ENCODE measurements around the gene PAM16.

PAM16 gene

DNA sequence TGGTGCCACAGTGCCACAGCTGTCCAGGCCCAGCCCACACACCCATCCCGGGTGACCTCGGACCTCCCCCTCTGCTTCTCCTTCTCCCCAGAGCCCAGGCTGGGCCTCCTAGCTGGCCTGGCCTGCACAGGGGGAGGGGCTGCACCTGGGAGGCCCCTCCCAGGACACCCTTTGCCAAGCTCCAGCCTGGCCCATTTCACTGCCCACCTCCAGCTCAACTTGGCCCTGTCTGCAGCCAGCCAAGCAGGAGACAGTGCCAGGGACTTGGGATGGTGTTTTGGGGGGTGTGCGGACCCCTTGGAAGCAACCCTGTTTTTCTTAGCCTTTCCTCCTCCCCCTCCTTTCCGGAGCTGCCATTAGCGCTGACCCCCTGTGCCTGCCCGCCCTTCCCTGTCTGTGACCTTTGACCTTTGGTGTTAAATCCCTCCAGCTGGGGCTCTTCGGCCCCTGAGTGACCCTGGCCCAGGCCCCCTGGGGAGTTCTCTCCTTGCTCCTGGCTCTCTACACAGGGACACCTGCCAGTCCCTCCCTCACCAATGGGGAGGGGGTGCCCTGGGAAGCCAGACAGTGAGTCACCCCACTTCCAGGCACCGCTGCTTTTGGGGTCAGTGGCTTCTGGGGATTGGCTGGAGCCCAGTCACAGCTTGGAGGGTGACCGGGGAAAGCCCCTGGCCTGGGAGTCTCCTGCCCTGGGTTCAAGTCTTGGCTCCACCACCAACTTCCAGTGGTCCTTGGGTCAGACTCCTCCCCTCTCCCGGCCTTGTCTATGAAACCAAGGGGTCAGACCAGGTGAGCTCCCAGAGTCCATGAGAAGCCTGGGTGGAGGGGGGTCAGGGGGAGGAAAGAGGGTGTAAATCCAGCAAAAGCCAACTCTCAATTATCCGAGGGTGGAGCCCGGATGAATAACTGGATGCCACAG, 33.3 kb downstream of the PAM16 start:
- DNase-seq: no peak

DNA sequence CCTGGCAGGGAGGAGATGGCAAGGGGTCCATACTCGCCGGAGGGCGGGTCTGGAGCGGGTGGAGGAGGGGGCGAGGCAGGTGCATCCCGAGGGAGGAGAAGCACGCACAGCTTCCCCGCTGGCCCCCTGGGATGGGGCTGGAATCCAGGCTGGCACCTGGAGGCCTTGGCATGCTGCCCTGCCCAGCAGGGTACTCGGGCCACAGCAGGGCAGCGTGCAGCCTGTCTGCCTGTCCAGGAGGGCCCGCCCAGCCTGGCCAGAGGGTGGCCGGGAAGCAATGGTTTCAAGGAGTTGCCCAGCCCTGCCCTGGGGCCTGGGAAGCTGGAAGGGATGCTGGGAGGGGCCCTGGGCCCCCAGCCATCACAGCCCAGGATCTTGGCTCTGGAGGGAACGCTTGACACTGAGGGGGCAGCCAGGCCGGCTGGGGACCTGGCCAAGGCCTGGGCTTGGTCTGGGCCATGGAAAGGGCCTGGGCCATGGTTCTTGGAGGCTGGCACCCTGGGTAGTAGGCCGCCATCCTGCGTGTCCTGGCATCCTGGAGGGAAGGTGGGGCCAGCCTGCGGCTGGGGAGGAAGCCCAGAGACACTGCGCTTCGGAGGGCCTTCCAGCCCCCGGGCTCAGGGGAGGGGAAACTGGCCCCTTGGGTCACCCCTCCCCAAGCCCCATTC, 34.1 kb downstream of the PAM16 start:
- DNase-seq: no peak

DNA sequence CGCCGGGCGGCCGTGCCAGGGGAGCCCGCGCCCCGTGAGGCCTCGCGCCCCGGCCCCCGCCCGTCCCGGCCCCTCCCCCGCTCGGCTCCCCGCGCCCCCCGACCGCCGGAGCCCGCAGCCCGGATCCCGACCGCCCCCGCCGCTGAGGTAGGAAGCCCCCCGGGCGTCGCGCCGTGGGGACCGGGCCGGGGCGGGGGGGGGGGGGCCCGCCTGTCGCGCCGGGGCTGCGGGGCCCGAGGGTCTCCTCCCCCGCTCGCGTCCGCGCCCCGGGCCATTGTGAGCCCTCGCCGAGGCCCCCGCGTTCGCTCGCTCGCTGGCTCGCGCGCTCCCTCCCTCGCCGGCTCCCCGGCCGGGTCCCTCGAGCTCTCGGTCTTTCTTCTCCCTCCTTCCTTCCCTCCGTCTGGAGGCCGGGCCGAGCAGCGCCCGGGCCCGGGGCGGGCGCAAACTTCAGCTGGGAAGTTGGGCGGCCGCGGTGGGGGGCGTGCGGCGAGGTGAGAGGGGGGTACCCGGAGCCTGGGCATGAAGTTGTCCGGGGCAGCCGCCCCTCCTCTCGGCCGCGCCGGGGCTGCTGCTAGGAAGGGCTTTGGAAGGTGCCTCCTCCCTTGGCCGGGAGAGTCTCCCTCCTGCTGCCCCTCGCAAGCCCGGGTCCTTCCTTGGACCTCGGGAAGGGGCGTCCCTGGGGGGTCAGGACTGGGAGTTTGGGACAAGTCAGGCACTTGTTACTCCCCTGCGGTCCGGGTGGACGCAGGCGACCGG, 34.8 kb downstream of the PAM16 start:
- no peak for DNase-seq

DNA sequence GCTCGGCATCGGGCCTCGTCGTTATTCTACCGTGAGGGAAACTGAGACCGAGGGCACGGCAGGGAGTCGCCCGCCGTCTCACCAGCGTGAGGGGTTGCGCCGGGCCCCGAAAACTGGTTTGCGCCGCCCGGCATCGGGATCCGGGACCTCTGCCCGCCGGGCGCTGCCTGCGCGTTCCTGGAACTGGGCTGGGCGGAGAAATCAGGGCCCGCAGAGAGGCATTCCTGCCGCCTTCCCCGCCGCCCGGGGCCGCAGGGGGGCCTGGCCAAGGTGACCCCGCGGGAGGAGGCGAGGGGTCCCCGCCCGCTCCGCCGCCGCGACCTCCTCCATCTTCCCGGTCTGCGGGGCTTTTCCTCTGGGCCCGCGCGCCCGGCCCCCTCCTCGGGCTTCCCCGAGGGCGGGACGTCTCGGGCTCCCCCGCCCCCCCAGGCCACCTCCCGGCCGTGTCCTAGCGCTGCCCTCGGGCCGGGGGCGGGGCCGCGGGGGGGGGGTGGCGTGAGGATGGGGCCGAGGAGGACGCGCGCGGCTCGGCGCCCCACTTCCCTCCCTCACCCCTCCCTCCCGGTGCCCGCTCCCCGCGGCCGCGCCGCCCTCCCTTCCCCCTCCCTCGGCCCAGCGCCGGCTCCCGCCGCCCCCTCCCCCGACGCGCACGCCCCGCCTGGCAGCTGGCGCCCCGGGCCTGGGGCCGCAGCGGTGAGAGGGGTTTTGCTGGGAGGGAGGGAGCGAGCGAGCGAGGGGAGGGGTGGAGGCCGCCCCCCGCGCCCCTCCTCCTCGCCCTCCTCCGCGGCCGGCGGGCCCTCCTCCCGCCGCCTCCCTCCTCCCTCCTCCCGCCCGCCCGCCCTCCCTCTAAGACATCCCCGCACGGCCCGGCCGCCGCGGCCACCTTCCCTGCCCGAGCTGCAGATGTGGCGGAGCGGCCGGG, 35.7 kb downstream of the PAM16 start, which contains the start of gene GLIS2:
Gene GLIS2, plus strand, starts transcription at position 882 of the 922 bp plus-strand sequence. CDS start 16,214 bp downstream, outside the sequence.
- peak; percentile 20 to 32 for DNase-seq

DNA sequence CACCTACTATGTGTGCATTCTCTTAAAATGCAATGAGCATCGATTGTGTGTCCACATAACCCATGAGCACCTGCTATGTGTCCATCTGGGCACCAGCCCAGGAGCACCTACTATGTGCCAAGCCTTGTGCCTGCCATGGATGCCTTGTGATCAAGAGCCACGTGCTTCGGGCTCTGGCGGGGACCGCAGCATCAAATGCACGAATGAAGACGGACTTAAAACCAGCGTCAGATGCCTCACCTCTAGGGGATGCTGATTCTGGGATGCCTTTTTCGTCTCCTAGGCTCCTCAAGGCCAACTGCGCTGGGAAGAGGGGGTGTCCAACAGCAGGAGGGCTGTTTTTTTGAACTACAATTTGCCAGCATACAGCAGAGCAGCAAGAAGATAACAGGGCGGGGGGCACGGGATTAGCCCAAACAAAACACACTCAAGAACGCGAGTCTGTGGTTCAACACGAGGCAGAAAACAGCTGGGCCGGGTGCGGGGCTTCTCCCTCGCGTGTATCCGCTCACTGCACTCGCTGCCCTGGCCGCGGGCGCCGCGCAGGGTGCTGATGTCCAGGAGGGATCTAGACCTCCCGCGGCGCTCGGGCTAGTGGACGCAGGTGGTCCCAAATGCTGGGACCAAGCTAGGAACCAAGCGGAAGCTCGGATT, 36.5 kb downstream of the PAM16 start:
- DNase-seq: peak in 1 of 2 experiments; percentile 21

DNA sequence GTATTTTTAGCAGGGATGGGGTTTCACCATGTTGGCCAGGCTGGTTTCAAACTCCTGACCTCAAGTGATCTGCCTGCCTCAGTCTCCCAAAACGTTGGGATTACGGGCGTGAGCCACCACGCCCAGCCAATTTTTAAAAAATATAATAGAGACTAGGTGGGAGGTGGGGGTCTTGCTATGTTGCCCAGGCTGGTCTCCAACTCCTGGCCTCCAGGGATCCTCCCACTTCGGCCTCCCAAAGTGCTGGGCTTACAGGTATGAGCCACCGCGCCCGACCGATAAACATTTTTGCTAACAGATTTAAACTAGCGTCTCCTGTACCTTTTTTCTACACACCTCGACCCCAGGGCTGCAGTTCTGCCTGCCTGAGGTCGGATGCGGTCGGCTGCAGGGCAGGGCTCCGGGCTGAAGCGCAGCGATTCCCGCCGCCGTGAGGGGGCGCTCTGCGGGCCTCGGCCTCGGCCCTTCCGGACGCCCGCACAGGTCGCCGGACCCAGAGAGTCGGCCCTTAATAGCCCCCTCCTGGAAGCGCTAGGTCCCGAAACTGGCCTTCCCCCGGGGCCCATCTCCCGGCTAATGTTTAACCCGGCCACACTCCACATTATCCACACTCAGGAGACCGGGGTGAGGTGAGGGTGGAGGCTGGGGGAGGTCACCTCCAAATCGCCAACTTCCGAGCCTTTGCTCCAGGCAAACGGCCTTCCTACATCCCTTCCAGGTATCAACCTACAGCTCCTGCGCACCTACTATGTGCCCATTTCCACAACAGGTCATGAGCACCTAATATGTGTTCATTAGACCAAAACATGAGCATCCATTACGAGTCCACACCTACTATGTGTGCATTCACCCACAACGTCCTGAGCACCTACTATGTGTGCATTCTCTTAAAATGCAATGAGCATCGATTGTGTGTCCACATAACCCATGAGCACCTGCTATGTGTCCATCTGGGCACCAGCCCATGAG, 37.3 kb downstream of the PAM16 start:
- peak; percentile 27 to 37 for DNase-seq

DNA sequence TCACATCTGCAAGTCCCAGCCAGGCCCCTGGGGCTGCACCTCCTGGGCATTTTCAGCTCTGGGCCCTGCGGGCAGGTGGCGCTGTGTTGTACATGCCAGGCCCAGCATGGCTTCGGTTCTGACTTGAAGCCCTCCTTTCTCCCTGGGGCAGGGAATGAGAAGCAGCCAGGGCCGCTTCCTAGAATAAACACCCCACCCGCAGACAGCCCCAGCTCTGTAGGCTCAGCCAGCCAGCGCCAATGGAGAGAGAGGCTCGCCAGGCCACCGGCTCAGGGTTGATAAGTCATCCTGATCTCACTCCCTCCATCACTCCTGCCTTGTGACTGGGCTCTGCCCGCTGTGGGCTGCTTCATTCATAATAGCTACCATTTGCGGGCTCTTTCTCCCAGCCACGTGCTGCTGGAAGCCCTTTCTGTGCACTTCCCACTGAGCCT, 41.3 kb downstream of the PAM16 start:
- DNase-seq: peak; percentile 59 to 69

DNA sequence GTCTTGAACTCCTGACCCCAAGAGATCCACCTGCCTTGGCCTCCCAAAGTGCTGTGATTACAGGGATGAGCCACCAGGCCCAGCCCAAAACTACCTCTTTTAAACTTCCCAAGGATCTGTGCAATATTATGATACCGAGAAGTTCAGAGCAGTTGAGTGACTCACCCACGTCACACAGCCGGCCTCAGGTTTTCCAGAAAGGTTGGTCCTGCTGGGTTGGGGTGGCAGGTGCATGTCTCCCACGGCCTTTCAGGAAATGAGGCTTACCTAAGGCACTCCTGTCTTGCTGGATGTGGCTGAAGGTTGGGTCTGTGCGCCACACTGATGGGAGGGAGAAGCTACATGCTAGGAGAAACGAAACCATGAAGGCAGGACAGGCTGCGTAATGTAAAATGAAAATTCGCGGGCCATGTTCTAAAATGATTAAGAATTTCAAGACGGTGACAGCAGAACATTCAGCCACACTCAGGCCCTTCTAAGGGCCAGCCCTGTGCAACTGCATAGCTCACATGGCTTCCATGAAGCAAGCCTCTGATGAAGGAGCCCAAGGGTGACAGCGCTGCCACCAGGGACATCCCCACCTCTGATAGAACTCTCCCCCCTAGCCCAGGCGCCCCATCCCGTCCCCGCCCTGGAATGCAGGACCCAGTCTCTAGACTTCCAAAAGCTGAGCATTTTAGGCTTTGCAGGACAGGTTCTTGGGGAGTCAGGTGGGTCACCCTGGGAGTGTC, 41.9 kb downstream of the PAM16 start:
- DNase-seq: no peak

DNA sequence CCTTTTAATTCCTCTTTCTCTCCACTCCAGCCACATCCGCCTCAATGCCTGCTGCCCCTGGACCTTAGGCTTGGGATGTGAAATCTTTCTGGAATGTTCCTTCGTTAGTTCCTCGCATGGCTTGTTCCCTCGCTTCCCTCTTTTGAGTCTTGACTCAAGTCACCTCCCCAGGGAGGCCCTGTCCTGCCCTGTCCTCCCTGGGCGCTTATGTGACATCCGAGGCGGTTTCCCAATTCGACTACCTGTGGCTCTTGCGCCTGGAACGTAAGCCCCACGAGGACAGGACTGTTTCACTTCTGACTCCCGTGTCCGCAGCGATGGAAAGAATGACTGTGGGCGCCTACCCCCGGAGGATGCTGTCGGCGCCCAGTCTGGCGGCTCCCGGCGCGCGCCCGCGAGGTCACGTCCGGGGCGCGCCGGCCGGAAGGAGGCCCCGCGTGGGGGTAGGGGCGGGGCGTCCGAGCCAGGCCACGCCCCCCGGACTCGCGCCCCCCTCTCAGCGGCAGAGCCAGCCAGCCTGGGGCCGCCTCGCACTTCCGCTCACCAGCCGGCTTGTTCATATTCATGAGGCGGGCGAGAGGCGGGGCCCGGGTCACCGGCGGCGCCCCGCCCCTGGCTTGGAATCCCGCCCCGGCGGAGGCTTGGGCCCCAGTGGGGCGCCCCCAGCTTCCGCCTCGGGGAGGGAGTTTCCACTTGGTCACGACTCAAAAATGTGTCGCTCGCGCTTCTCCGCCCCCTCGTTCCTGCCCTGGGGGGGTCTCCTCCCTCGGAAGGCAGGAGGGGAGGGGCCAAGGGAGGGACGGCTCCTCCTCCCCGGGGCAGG, 43.7 kb downstream of the PAM16 start:
- peak; percentile 94 for DNase-seq

DNA sequence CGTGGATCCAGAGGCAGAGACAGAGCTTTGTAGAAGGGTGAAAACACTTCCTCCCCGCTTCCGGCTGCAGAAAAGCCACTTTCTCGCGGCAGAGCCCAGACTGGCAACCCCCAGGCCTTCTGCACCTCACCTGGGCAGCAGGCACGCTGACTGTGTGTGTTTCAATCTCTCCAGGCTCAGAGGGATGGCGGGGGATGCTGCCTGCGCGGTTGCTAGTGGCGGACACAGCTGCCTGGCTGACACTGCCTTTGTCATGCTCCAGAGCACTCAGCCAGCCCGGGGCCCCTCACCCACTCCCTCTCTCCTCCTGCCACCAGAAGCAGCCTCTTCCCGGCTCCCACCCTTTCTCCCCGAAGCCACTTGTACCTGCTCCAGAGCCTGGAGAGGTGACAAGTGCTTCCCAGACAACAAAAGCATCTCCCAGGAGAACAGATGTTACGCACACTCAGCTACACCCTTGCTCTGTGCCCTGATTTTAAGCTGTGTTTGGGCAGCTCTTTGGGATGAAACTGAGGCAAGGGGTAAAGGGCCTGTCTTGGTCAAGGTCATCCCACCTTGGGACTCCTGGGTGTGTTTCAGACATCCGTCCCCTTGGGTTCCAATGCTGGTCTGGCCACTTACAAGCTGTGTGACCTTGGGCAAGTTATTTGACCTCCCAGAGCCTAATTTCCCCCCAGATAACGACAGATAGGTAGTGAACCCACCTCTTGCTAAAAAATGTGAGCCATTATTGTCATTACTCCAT, 44.5 kb downstream of the PAM16 start:
- DNase-seq: peak; percentile 26 to 34

DNA sequence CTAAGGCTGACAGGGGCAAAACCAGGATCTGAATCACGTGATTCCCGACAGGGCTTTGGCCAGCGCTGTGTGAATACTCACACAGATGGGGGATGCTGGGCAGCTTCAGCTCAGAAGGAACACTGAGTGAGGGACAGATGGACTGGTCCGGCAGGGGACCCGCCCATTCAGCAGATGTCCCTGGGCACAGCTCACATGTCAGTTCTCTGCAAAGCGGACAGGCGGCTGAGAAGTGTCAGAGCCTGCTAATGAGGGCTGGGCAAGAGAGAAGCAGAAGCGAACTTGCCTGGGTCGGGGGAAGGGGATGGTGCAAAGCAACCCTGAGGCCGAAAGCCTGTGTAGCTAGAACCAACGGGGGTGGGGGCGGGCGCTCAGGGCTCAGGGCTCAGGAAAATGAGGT, 47.1 kb downstream of the PAM16 start:
- DNase-seq: no peak

DNA sequence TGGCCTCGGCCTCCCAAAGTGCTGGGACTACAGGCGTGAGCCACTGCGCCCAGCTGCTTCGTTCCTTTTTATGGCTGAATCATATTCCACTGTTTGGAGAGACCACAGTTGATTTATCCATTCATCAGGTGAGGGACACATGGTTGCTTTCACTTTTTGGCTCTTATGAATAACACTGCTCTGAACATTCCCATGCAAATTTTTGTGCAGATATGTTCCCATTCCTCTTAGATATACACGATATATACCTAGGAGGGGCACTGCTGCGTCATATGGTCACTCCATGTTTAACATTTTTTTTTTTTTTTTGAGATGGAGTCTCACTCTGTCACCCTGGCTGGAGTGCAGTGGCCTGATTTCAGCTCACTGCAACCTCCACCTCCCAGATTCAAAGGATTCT, 49.2 kb downstream of the PAM16 start:
- DNase-seq: no peak

DNA sequence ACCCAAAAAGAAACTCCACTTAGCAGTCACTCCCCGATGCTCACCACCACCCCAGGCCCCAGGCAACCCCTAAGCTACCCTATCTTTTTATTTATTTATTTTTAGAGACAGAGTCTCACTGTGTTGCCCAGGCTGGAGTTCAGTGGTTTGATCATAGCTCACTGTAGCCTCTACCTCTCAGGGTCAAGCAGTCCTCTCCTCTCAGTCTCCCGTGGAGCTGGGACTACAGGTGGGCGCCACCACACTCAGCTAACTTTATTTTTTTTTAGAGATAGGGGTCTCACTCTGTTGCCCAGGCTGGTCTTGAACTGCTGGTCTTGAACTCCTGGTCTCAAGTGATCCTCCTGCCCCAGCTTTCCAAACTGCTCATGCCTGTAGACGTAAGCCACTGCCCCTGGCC, 49.9 kb downstream of the PAM16 start:
- DNase-seq: no peak

DNA sequence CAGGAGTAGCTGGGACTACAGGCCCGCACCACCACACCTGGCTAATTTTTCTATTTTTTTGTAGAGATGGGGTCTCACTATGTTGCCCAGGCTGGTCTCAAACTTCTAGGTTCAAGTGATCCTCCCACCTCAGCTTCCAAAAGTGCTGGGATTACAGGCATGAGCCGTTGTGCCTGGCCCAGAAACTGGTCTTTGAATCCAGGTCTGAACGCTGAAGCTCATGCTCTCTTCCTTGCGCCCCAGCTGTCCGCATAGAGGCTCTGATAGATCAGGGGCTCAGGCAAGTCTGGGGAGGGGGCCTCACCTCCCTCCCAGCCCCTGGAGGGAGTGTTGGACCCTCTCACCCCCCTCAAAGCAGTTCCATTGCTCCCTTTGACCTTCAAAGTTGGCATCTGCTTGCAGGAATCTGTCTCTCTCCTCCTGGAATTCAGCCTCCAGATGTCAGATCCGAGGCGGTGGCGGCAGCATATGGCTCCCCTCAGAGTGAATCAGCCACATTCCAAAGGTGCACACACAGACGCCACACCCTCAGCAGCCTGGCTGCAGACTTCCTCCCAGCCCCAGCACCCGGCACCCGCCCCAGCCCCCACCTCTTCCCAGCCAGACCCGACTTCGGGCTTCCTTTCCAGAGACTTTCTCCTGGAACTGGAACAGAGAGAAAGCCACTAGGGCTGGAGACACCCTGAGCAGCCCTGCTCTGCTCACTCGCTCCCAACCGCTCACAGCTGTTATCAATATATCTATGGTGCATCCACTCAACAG, 52.2 kb downstream of the PAM16 start:
- DNase-seq: no peak

DNA sequence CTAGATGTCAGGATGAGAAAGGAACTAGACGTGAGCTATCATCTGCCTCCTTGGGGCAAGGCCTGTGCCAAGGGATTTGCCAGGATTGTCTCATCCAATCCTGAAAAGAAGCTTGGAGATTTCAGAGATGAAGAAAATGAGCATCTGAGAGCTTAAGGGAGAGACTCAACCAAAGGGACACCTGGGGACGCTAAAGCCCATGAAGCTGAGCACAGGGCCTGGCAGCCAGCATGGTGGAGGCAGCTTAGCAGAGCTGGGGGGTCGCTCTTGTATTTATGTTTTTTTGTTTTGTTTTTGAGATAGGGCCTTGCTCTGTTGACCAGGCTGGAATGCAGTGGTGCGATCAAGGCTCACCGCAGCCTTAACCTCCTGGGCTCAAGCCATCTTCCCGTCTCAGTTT, 53.6 kb downstream of the PAM16 start:
- no peak for DNase-seq

DNA sequence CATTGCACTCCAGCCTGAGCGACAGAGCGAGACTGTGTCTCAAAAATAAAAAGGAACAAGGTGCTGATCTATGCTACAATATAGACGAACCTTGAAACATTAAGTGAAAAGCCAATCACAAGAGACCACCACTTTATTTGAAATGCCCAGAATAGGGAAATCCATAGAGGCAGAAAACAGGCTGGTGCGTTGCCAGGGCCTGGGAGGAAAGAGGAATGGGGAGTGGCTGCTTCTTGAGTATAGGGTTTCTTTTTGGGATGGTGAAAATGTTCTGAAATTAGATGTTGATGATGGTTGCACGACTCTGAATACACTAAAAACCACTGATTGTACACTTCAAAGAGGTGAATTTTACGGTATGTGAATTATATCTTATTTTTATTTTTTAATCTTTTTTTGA, 55.5 kb downstream of the PAM16 start:
- no peak for DNase-seq

DNA sequence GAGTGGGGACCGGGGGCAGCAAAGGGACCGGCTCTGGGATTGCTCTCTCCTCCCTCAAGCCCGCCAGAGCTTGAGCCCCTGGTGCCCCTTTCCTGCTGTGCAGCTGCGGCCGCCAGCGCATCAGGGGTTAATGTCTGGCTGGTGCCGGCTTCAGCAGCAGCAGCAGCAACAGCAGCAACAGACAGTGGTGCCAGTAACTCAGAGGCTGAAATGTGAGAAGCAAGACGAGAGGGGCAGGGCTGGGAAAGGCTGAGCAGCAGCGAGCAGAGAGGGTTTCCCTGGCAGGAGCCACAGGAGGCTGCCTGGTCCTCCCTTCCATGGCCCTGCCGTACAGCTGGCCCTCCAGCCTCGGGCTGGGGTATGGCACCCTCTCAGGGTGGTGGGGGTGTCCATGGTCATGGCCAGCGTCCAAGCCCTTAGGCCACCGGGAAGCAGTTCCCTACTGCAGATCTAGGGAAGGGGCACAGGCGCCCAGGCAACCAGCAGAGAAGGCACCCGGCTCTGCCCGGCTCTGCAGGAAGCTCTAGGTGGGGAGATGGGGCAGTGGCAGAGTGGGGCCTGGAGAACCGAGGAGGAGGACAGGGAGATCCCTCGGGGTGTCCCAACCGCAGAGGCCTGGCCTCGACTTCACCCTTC, 57.2 kb downstream of the PAM16 start:
- no peak for DNase-seq
